ENCODE results near the gene NKAIN2. TPM values are rescaled to one million over a fixed set of nuclear protein-coding genes. Genes with fewer than 3 reads are reported as not detected.
"Not testable (repeated sequence)": the region's sequence is repeated elsewhere in the genome, so short reads cannot be mapped to it uniquely, and the experiment has no call there.

NKAIN2 gene
- total RNA-seq, 6 experiments from 2014 or later = not detected

- no peak for TF ChIP-seq CTCF (IDR thresholded peaks at IDR 0.05)
- H3K27me3 Mint-ChIP-seq (ENCODE audit: insufficient read depth) = no peaks in the 10 kb centered on the region
- H3K4me3 Mint-ChIP-seq = no peak overlapping the region
- DNase-seq = no peak
- H3K4me1 Mint-ChIP-seq (ENCODE audit: low read depth) = no peaks in the 10 kb centered on the region
- no peaks in the 10 kb centered on the region for H3K36me3 Mint-ChIP-seq (ENCODE audit: low read depth)
- H3K27ac Mint-ChIP-seq = no peak overlapping the region
- H3K9me3 Mint-ChIP-seq = peaks cover 46% of the 10 kb centered on the region
Measured at GRCh38 chr6:124684621-124685020, 881.0 kb downstream of the NKAIN2 start.

GRCh38 chr6:124688369-124688768 is 884.7 kb downstream of the NKAIN2 start:
- Mint-ChIP-seq H3K4me1 (ENCODE audit: low read depth) (no peaks in the 10 kb centered on the region), H3K27me3 (ENCODE audit: insufficient read depth) (no peaks in the 10 kb centered on the region; the same call in 1 of the 2 replicates), H3K4me3 (no peak overlapping the region), H3K36me3 (ENCODE audit: low read depth) (no peaks in the 10 kb centered on the region), H3K9me3 (peaks cover 36% of the 10 kb centered on the region), H3K27ac (no peak overlapping the region)
- DNase-seq = no peak
- no peak for TF ChIP-seq CTCF (IDR thresholded peaks at IDR 0.05)

- TF ChIP-seq CTCF (IDR thresholded peaks at IDR 0.05) = no peak
- no peak for DNase-seq
- Mint-ChIP-seq H3K27me3 (ENCODE audit: insufficient read depth) (no peaks in the 10 kb centered on the region; the same call in 1 of the 2 replicates), H3K36me3 (ENCODE audit: low read depth) (no peaks in the 10 kb centered on the region), H3K27ac (no peak overlapping the region), H3K9me3 (peaks cover 16% of the 10 kb centered on the region), H3K4me3 (no peak overlapping the region), H3K4me1 (ENCODE audit: low read depth) (no peaks in the 10 kb centered on the region)
Measured at GRCh38 chr6:124694139-124694705, 890.6 kb downstream of the NKAIN2 start.

DNA sequence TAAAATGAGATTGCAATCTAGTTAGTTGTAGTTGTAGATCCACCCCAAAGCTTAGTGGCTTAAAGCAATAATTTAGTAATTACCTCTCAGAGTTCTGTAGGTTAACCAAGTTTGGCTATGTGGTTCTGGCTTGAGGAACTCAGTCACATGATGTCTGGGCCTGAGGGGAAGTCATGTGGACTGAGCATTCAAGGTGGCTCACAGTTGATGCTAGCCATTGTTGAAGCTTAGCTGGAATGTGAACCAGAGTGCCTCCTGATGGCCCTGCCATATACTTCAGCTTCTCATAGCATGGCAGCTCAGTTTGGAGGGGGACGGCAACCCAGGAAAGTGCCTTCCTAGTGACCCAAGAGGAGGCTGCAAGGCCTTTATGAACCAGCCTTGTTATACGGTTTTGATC is 895.4 kb downstream of the NKAIN2 start:
- Mint-ChIP-seq H3K36me3 (ENCODE audit: low read depth) (no peaks in the 10 kb centered on the region), H3K27ac (no peak overlapping the region), H3K27me3 (ENCODE audit: insufficient read depth) (no peaks in the 10 kb centered on the region), H3K9me3 (peaks cover 28% of the 10 kb centered on the region), H3K4me3 (no peak overlapping the region), H3K4me1 (ENCODE audit: low read depth) (no peaks in the 10 kb centered on the region)
- TF ChIP-seq CTCF (IDR thresholded peaks at IDR 0.05) = no peak
- DNase-seq = no peak

- no peak for DNase-seq
- Mint-ChIP-seq H3K27ac (no peak overlapping the region), H3K9me3 (peaks cover 38% of the 10 kb centered on the region)
Measured at GRCh38 chr6:124703541-124703940, 899.9 kb downstream of the NKAIN2 start.

DNA sequence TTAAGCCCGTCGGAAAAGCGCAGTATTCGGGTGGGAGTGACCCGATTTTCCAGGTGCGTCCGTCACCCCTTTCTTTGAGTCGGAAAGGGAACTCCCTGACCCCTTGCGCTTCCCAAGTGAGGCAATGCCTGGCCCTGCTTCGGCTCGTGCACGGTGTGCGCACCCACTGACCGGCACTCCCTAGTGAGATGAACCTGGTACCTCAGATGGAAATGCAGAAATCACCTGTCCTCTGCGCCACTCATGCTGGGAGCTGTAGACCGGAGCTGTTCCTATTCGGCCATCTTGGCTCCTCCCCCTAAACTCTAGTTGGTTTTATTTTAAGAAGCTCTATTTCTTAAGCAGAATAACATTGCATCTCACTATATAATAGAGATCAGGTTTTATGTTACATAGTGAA is 908.9 kb downstream of the NKAIN2 start:
- not testable (repeated sequence) for DNase-seq; H3K4me3 Mint-ChIP-seq; H3K27ac Mint-ChIP-seq; H3K4me1 Mint-ChIP-seq (ENCODE audit: low read depth); H3K36me3 Mint-ChIP-seq (ENCODE audit: low read depth); H3K27me3 Mint-ChIP-seq (ENCODE audit: insufficient read depth)
- H3K9me3 Mint-ChIP-seq = peaks cover 12% of the 10 kb centered on the region; the same call in 1 of the 2 replicates

More at GRCh38 chr6:124703541-124703940, 899.9 kb downstream of the NKAIN2 start:
- Mint-ChIP-seq H3K4me1 (ENCODE audit: low read depth) (no peaks in the 10 kb centered on the region), H3K27me3 (ENCODE audit: insufficient read depth) (no peaks in the 10 kb centered on the region), H3K36me3 (ENCODE audit: low read depth) (no peaks in the 10 kb centered on the region), H3K4me3 (no peak overlapping the region)
- no peak for TF ChIP-seq CTCF (IDR thresholded peaks at IDR 0.05)
